D721Med (cell line): ENCODE measurements around the gene KCNAB1.

Source experiments
- DNase-seq: peaks from one replicate; pipeline ENCODE4 v3.0.0; 2011; ENCODE audit warnings: low spot score; ENCODE audit not compliant: insufficient read length
- FAIRE-seq: peaks from 2 replicates; lab custom pipeline; 2011; peaks lifted over from hg19 to GRCh38; lab: Jason Lieb, UNC
- TF ChIP-seq, protein P1 (sequence below): IDR thresholded peaks from 2 replicates; pipeline ENCODE4 v1.5.1; 2012; ENCODE audit warnings: mild to moderate bottlenecking, control low read depth; ENCODE audit not compliant: insufficient read depth; ENCODE audit errors: missing control alignments

Gene KCNAB1

DNA sequence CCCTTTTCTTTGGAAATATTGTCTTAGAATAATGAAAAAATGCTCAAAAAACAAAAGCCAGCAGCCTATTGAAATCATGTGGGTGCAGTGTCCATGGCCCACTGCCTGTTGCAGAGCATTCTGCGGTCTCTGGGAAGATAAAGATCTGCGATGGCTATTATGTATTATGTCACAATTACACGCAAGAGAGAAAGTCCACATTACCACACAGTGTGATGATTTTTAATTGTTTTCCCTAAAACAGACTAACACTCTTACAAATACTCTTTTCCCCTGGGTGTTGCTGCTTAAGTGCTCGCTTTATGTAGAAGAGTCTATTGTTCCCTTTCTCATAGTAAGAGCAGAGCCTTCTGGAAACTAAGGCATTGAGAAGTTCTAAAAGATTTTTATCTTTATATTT is 402.3 kb downstream of the KCNAB1 start:
- FAIRE-seq: no peak
- no peak for DNase-seq
- TF ChIP-seq, protein P1, sequence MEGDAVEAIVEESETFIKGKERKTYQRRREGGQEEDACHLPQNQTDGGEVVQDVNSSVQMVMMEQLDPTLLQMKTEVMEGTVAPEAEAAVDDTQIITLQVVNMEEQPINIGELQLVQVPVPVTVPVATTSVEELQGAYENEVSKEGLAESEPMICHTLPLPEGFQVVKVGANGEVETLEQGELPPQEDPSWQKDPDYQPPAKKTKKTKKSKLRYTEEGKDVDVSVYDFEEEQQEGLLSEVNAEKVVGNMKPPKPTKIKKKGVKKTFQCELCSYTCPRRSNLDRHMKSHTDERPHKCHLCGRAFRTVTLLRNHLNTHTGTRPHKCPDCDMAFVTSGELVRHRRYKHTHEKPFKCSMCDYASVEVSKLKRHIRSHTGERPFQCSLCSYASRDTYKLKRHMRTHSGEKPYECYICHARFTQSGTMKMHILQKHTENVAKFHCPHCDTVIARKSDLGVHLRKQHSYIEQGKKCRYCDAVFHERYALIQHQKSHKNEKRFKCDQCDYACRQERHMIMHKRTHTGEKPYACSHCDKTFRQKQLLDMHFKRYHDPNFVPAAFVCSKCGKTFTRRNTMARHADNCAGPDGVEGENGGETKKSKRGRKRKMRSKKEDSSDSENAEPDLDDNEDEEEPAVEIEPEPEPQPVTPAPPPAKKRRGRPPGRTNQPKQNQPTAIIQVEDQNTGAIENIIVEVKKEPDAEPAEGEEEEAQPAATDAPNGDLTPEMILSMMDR: no peak

GRCh38 chr3:156525808-156526207 is 405.4 kb downstream of the KCNAB1 start:
- FAIRE-seq: no peak
- TF ChIP-seq, protein P1: no peak
- no peak for DNase-seq

- TF ChIP-seq, protein P1: no peak
- DNase-seq (no peak), FAIRE-seq (no peak)
Observed at GRCh38 chr3:156527060-156527459, 406.7 kb downstream of the KCNAB1 start.

DNA sequence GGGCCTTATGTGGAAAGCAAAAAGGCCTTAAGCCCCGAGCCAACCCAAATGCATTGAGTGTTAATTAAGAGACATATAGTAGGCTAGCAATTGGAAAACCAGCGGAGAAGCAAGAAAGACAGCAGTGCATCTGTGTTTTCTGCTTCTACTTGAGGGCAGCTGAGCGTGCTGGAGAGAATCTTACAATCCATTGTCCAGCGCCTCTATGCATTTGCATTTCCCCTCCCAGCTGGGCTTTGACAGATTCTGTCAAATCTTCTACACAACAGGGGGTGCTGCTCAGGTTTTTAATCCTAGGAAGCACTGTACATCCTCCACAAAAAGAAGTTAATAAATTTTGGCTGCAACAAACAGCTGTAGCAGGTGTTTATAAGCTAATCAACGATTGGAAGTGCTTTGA is 410.6 kb downstream of the KCNAB1 start:
- TF ChIP-seq, protein P1: no peak
- FAIRE-seq: no peak
- no peak for DNase-seq

GRCh38 chr3:156532730-156533129 is 412.4 kb downstream of the KCNAB1 start:
- no peak for DNase-seq
- FAIRE-seq: no peak
- TF ChIP-seq, protein P1: no peak

DNA sequence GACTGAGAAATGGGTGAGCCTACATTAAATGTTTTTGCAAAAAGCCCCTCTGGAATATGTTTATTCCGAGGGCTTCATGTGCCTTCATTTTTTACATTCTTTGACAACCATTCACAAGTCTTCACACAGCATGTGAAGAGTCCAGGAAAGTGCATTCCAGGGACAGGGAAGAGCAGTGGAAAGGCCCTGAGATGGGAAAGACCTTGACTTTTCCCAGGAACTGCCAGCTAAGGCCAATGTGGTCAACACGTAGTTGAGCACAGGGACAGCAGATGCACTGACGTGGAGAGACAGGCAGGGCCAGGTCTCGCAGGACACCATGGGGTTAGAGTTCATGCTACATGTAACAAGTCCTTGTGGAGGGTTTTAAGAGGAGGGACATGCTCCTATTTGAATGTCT is 412.8 kb downstream of the KCNAB1 start:
- no peak for FAIRE-seq
- no peak for DNase-seq
- TF ChIP-seq, protein P1: no peak

GRCh38 chr3:156535162-156535627 is 414.8 kb downstream of the KCNAB1 start:
- FAIRE-seq: no peak
- DNase-seq: no peak
- TF ChIP-seq, protein P1: no peak
